GM19043 (cell line): ENCODE data around the gene RABGAP1.

ENCODE experiments used
- ATAC-seq: cut with Tn5 transposase; IDR thresholded peaks from one replicate; pipeline ENCODE4 v1.9.1; 2021; ENCODE audit warnings: low read depth; ENCODE audit not compliant: unreplicated experiment

RABGAP1 gene

DNA sequence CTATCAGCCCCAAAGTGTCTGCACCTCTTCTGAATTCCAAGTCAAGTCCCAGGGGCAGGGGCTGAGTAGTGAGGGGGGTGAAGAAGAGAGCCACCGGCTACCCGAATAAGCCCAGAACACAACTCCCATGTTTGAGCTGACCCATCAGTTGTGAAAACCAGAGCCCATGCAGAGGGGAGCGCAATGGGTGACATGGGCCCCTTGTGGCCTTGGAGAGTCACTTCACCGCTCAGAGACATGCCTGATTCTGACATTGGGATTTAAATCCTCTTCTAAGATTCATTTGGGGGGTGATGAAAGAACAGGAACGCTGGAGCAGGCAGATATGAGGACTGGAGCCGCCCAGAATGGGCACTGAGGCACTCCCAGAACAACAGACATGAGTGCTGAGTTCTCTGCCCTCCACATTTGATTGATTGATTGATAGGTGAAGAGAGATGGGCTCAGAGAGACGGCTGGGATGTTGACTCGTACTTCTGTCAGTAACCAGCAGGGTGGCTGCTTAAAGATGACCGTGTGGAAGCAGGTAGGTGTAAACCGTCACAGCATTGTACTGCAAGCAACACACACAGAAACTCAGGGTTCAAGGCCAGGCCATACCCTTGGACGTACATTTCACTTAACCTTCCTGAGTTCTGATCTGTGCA is 166.9 kb downstream of the RABGAP1 start:
- no peak for ATAC-seq

- no peak for ATAC-seq
These were observed 168.2 kb downstream of the RABGAP1 start for GRCh38 chr9:123108976-123109375.

DNA sequence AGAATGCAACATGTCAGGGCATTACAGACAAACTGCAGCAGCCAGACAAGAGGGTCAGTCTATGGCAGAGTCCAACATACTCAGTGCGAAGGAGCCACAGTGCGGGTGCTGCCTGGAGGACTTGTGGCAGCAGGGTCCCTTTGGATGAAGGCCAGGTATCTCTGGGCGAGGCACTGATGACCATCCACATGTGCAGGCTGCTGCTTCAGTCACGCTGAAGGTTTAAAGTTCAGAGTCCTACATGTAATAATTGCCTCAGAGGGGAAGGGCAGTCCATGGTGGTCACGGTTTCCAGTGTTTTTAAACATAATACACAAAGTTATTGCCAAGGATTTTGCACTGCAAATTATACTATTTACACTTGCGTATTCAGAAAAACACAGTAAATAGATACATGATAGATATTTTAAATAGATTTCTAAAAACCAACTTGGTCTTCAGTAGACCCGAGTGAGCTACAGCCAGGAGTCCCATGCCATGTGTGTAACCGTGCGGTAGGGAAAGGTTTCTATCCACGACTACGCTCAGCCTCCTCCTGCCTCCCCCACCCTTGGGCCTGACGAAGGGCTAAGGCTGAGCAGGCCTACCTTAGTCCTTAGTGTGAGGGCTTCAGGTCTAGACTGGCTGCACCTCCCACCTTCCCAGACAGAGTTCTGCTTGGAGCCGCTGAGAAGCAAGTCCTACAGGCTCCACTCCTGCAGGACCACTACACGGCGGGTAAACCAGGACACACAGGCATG is 168.9 kb downstream of the RABGAP1 start:
- no peak for ATAC-seq

GRCh38 chr9:123111427-123112014 is 170.7 kb downstream of the RABGAP1 start:
- no peak for ATAC-seq

DNA sequence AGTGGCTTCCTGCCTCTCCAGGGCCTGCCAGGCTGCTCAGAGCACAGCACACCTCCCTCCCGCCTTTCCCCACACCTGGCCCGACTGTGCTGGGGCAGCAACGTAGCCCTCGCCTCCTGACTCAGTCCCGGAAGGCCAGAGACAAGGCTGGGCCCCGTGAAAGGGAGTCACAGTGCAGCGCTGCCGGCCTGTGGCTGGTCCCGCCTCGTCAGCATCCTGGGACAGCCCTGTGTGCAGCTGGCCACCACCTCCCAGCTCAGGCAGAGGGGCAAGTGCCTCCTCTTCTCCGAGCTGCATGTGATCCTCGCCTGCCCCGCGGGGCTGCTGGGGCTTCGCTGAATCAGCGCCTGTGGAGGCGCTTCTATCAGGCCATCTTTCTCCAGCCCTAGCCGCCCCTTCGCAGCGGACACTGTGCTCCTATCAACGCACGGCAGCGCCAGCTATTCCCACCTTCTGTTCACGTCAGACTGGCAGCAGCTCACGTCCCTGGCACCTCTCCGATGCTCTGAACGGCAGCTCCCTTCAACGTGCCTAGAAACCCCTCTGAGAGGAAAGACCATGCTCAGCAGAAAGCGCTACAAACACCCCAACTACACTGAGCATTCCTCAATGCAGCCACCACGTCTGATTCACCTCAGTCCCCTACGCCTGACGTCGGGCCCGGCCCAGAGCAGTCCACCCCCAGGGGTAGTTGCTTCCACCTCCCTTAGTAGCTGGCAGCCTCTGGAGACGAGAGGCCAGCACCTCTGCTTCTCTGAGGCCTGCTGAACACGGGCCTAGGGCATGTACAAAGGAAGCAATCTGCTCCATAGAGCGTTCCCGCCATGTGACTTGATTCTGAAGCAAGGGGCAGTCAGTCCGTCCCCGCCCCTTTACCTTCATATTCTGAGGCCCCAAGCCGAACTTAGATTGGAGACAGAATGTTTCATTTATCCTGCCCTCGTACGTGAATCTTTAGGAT is 171.5 kb downstream of the RABGAP1 start:
- no peak for ATAC-seq

DNA sequence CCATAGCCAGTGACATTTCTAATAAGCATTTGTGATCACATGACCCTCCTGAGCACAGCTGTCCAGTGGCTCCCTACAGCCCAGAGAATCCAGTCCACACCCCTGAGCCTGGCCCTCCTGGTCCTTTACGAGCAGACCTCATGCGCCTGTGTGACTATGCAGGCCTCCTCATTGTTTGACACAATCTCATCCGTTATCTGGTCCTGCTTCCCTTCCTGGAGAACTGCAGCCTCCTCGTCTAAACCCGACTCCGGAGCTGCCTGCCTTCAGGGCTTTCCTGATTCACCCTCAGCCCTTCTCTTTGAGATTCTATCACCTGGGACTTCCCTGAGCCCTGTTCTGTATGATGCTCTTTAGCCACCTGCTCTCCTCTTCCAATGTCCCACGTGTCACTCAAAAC is 172.4 kb downstream of the RABGAP1 start:
- ATAC-seq: no peak

DNA sequence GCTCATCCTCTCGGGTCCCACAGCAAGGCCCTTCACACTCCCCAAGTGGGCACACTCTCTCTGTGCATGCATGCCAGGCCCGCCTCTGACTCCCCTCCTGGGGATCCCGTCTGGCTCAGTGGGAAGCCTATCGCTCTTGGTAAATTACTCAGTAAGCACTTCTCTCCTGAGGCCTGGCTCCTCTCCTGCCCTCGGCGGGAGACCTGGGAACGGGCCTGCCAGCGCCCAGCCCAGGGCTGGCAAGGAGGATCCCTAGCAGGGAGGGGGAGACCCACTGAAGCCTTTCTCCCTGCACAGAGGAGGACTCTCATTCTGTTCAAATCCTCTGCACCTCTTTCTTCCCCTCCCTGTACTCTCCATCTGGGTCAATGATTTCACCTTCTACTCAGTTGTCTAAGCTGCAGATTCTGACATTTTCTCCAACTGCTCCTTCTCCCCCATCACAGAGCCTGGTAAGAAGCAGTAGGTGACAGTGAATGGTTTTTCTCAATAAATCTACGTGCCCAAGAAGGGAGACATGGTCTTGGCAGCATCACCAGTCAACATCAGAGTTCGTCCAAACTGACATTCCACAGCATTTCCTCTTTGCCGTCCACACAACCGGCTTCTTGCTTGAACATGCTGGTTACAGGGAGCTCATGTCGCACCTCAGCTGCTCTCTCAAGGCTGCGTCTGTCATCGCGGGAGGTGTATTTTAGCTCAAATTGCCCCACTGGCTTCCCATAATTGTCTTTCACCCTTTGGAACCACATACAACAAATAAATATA is 174.5 kb downstream of the RABGAP1 start:
- ATAC-seq: no peak

DNA sequence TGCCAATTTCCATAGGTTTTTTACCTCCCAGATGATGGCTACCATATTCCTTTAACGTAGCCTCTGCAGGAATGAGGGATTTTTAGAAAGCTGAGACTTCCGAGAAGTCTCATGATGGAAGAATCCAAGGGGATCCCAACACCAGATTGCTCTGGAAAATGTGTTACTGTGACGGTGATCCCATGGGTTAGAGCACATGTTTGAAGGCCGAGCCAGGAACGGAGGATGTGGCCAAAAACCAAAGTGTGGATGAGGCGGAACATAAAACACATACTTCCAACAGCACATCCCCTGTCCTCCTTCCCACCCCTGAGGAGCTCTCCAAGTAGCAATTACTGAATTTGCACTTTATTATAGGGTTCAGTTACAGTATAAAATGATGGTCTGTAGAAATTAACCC is 175.2 kb downstream of the RABGAP1 start:
- ATAC-seq: no peak

GRCh38 chr9:123119566-123119965 is 178.7 kb downstream of the RABGAP1 start:
- ATAC-seq: no peak

DNA sequence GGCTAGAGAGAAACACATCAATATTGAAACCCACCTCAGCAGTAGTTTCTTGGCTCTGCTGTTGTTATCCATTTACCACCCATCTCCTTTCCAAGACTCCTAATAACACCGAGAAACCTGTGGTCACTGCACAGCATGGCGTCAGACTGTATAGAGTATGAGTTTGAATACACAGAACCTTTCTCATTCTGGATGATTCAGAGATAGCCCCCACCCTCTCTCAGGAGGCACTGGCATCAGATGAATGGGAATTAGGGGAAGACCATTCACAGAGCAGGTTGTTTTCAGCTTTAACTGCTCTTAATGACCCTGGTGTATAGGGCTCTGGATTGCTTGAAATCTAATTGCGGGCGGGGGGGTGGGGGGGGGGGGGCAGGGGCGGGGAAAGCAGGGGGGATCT is 179.3 kb downstream of the RABGAP1 start:
- ATAC-seq: no peak

DNA sequence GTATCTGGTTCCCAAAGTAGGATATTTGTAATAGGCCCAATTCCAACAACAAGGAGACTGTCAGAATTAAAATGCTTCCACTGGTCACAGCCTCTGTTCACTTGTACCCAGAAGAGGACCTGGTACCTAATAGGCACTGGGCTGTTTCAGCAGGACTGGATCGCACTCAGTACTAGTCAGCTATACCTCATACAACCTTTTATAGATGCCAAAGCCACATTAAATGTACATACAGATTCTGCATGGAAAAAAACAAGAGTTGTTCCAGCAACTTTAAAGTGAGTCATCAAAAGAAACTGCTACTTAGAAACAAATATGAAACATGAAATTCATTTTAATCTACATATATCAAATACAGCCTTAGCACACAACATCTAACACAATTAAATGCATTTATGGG is 180.1 kb downstream of the RABGAP1 start:
- no peak for ATAC-seq

DNA sequence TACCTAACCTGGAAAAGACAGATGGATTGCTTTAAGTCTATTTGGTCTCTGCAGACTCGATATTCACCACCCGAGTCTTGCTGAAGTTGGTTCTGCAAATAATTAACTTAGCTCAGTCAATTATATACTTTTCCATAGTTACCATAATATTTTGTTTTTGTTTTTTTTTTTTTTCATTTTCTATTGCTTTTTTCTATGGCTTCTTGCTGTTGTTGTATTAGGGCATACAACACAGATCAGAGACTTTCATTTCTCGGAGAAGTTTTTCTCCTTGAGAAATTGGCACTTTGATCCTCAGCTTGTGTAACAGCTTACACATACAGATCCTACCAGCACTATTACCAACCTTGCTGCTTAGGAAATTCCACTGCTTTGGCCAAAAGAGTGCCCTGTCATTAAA is 180.6 kb downstream of the RABGAP1 start:
- ATAC-seq: no peak

- no peak for ATAC-seq
These were observed 186.8 kb downstream of the RABGAP1 start for GRCh38 chr9:123127512-123128075.

DNA sequence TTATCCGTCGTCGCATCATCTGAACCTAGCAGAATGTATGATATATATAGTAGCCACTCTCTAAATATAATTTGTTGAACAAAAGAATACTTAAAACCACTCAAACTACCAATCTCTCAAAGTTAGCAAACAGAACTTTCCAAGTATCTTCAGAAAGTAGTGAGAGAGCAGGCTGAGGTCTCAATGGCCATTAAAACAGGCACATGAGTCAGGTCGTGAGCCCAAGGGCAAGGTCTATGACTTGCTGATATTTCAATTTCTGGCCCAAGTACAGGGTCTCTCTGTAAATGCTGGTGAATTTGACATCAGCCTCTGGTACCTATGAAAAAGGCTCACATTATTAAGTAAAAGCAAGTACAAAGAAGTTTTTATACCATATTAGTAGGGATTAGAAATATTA is 187.8 kb downstream of the RABGAP1 start:
- ATAC-seq: no peak

DNA sequence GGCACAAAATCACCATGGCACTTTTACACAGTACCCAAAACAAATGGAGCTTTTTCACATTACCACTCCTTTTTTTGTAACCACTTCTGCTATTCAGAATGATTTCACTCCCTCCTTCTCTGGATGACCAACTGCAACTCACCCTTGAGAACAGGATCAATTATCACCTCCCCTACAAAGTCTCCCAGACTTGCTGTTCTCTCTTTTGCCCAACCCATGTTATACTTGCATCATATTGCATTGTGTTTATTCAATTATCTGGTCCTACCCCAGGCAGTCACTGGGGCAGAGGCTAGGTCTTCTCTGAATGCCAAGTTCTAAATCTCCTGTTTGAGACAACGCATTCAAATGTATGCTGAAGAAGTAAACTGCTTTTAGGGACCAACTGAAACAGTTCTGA is 188.6 kb downstream of the RABGAP1 start:
- ATAC-seq: no peak

DNA sequence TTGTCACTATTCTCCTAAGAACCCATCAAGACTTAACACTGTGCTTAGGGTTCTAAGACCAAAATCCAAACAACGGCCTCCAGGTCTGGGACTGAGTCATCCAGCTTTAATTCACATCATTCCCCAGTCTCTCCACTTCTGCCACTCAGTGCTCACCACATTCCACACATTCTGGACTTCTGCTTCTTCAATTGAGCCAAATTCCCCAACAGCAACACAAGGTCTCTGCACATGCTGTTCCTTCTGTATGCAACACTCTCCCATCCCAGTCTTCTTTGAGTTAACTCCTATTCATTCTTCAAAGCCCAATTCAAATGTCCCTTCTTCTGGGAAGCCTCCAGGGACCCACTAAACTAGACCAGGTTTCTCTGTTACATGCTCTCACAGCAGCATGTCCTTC is 190.4 kb downstream of the RABGAP1 start:
- no peak for ATAC-seq

GRCh38 chr9:123131993-123132392 is 191.2 kb downstream of the RABGAP1 start:
- ATAC-seq: no peak

DNA sequence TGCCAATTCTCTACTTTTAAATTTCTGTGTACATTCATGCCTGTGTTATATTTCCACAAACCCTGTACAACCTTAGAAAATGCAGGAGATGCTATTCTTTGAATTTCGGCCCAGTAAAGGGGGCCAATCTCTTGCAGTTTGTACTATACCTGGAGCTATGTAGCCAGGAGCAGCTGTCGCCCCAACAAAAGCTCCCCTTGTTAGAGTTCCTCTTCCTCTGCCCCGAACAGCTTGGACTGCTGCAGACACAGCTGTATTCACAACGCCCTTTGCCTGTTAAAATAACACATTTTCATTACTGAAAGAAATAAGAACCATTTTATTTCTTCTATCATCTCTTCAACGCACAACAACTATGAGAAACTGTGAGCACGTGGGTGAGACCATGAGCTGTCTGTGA is 191.9 kb downstream of the RABGAP1 start:
- no peak for ATAC-seq

GRCh38 chr9:123135430-123135829 is 194.6 kb downstream of the RABGAP1 start:
- ATAC-seq: no peak

GRCh38 chr9:123138163-123138562 is 197.3 kb downstream of the RABGAP1 start:
- ATAC-seq: no peak
